Activated CD4-positive, alpha-beta T cell treated with anti-CD3 and anti-CD28 coated beads for 1 hour (primary cell): ENCODE data around the gene C13orf42.
"Not testable (repeated sequence)": the region's sequence is repeated elsewhere in the genome, so short reads cannot be mapped to it uniquely, and the experiment has no call there.

Experiments used
- DNase-seq: peaks from one replicate; pipeline ENCODE4 v3.0.0-alpha.2; 2020

Gene C13orf42

DNA sequence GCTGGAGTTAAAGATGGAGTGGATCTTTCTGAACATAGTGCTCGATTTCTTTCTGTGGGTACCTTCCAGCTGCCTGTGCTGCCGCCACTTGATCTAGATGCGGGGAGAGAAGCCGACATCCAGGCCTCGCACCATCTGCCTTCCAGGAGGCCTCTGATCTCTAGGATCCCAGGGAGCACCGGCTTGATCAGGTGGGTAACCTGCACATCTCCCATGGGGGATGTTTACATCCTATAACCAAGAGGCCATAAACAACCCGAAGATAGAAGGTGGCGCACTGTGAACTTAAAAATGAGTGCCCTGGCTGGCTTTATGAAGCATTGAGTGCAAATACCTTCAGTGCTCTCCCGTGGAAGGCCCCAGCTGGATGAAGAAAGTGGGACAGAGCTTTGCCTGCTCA, at the start of gene C13orf42:
Gene C13orf42, minus strand, starts transcription at position 101 of the 400 bp plus-strand sequence. Its CDS starts 65 bp downstream, at position 36.
- DNase-seq = no peak

DNA sequence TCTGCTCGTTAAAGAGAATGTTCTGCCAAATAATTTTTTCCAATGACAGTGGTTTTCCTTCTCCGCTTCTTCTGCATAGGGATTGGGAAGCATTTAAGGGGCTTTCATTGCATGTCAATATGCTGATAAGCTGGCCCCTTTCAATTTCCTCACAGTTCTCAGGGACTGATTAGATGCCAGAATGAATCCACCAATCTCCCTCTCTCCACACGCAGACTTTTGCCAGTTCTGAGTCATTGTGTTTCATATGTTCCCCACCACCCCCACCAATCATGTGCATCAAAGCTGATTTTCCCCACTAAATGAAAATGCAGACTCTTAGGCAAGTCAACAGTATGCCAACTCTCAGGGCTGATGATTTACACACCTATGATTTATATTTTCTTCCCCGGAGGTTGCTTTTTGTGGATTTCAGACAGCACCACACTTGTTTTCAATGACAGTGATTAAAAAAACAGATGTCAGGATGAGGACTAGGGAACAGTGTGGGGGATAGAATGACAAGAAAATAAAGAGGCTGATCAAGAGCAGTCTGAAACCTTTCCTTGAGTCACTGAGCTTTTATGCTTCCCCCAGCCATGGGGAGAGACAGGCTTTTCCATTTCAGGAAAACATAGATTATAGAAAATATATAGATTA, 47.9 kb upstream of the C13orf42 start:
- DNase-seq = no peak

DNA sequence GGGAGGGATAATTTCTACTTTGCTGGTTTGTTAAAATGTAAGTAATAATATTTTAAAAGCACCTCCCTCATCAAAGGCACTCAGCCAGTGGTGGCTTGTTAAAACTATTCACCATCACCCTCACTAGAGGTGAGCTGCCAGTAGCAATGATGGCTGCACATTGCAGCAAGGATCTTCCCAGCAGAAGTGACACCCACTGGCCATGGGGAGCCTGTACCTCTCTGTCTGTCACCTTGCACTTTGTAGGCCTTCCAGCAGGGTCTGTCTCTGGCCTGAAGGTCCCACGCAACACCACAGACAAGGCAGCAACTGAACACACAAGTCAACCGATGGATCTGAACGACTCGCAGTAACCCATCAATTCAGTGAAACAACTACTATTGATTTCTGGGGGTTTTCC, 47.3 kb upstream of the C13orf42 start:
- no peak for DNase-seq

DNA sequence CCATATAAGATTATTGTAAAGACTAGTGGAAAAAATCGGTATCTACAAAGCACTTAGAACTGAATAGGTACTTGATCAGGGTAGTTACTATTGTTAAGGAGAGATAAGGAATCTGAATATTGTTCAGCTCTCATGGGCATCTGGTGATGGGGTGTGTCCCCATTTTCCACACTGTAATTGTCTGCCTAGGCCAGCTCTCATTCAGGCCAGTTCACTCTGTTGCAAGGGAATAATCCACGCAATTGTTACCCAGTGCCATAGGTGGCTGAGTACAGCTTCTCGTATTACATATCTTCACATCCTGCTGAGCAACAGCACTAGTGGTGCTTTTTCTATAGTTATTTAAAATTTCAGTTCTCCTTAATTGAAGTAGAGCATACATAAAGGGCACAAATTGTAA, 45.6 kb upstream of the C13orf42 start:
- DNase-seq = no peak

DNA sequence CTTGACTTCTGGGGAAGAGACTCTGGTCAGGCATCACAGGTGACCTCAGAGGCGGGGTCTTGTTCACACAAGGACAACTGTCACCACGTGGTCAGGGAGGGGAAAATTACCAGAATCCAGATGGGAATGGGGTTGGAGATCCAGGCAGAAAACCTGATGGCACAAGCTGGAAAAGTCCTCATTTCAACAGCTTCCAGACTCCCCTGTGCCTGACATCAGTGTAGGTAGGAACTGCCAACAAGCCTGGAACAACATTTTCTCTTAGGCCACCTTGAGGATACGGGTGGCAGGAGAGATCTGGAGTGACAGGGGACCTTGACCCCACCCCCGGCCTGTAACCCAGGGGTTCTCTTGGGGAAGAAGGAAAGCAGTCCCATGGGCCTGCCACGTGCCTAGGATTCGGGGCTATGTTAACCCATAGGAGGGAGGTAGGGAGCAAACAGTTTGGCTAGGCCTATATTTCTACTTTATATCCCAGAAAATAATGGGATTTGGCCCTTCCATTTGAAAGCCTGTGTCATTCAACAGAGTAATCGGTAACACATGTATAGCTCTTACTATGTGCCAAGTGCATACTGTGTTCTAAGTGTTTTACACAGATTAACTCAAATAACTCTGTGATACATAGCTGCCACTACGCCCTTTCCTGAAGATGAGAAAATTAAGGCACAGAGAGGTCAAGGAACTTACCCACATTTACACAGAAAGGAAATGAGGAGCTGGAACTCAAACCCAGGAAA, 44.9 kb upstream of the C13orf42 start:
- DNase-seq = no peak

DNA sequence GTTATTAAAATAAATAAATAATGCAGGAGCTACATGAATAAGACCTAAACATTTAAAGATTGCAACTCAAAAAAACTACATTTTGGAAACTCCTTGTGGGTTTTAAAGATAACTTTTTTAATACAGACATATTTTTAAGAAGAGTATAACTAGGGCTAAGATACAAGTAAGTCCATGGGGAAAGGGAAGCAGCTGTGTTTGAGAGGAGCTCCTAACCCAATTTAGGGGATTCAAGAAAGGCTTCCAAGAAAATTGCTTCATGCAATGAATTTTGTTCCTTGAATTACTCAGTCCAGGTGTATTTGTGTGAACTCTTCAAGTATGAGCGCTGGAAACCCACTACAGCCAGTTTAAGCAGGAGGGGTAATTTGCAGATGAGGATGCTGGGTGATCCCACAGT, 44.1 kb upstream of the C13orf42 start:
- DNase-seq = no peak

DNA sequence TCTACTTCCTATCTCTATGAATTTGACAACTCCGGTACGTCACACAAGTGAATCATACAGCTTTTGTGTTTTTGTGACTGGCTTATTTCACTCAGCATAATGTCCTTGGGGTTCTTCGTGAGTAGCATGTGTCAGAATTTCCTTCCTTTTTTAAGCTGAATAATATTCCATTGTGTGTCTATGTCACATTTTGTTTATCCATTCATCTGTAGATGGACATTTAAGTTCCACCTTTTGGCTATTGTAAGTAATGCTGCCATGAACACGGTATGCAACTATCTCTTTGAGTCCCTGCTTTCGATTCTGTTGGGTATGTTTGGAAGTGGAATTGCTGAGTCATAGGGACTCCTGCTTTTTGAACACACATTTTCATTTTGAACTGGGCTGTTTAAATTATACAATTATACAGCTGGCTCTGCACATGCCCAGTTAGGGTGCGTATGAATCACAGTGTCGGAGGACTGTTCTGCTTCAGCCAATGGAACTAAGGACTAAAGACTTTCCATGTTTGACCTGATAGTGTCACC, 43.0 kb upstream of the C13orf42 start:
- DNase-seq = no peak

DNA sequence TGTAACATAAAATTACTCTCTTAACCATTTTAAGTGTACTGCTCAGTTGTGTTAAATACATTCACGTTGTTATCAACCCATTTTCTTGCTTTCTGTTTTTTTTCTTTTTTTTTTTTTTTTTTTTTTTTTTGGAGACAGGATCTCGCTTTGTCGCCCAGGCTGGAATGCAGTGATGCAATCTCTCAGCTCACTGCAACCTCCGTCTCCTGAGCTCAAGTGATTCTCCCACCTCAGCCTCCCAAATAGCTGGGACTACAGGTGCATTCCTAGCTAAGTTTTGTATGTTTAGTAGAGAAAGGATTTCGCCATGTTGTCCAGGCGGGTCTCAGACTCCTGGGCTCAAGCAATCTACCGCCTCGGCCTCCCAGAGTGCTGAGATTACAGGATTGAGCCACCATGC, 42.5 kb upstream of the C13orf42 start:
- DNase-seq = no peak

DNA sequence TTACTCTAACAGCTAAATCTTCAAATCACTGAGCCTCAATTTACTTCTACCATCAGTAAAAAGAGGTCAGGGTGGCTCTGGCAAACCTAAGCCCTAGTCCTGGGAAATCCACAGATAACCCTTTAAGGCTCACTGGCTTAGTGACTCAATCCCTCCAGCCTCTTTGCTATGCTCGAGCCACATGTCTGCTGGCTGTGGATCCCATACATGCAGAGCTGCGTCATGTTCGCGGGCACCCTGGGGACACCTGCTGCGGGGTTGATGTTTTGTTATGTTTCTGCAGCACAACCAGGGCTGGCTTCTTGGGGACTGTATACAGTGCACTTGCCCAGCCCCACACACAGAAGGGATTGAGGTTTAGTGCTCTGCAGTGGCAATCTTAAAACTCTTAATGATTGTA, 41.6 kb upstream of the C13orf42 start:
- DNase-seq = no peak

DNA sequence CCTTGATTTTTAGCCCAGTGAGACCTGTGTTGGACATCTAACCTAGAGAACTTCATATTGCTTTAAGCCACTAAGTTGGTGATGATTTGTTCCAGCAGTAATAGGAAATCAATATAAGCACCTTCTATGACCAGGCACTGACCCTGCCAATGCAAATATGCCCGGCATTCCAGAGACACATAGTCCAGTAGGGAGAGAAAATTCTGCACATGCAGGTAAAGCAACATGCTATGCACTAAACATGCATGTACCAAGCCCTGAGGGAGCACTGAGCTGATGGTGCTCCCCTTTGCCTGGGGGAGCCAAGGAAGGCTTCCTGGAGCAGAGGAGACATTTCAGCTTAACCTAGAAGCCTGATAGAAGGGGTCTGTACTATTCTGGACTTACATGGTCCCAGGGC, 40.4 kb upstream of the C13orf42 start:
- DNase-seq = no peak

DNA sequence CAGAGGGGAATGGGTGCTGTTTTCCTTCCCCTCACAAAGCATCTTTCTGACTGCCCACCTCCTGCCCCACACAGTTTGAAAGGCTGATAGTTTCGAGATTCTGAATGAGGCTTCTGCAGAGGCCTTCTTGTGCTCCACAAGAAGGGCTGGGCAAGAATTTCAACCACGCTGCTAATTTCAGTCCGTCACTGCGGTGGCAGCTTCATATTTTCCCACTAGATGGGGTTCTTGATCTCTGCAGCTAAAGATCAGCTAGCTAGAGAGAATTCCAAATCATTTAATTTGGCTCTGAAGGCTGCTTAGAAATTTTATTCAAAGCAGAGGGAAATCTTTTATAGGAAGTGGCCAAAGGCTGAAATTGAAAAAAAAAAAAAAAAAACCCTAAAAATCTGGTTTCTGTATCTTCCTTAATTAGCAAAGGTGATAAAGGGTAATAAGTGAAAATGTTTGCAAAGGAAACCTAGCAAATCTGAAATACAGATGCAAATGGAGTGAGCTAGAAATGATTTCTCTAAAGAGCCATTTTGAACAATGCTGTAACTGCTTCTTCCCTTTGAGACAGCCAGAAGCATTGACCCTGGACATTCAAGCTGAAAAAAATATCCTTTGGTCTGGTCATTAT, 38.0 kb upstream of the C13orf42 start:
- no peak for DNase-seq

DNA sequence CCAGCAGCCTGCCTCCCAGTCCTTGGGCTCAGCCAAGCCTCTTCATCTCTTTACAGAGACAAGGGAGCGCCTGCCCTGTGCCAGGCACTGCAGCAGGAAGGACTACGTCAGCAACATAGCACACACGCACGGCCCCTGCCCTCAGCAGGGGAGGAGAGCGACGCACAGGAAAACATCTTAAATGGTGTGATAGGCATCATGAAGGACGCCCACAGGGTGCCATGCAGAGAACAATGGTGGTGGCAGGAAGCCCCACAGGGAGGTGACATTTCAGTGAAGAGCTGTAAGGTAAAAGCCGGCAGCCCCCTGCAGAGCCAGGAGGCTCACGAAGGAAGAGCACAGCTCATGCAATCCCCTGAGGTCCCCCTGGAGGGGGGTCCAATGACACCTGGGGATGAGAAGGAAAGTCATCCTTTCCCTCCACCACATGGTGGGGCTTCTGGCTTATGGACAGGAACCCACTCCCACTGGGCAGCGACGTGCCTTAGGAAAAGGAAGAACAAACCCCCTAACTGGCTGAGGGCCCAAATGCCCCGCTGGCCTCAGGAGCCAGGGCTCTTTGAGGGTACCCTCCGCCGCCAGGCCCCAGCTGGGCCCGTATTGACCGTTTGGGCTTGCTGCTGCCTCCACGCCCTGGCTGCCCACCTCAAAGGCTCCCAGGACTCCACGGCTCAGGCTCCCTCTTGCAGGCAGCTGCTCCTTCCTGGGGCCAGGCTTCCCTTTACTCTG, 37.3 kb upstream of the C13orf42 start:
- DNase-seq = no peak

DNA sequence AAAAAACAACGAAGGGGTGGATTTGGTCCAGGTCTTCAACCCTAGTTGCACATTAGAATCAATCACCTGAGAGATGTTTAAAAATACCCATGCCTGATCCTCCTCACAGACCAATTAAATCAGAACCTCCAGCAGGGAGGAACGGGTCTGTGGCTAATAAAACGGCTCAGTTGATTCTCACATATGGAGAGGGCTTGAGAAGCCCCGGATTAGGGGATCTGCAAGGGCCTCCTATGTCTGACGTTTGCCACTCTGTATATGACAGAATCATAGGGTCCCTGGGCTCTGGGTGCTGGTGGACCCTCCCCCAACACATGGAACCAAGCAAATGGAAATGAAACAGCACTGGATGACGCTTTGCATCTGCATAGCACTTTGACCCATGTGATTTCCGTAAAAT, 36.7 kb upstream of the C13orf42 start:
- no peak for DNase-seq

DNA sequence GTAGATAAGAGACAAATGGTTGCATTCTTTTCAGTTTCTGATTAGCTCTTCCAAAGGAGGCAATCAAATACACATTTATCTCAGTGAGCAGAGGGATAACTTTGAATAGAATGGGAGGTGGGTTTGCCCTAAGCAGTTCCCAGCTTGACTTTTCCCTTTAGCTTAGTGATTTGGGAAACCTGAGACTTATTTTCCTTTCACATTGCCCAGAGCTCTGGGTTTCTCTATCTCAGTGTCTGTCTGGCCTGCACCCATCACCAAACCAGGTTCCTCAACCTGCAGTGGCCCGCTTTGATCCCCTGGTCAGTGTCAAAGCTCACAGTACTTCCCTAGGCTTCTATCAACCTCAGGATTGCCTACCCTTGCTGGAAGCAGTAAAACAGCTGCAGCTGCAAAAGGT, 35.6 kb upstream of the C13orf42 start:
- DNase-seq = no peak

DNA sequence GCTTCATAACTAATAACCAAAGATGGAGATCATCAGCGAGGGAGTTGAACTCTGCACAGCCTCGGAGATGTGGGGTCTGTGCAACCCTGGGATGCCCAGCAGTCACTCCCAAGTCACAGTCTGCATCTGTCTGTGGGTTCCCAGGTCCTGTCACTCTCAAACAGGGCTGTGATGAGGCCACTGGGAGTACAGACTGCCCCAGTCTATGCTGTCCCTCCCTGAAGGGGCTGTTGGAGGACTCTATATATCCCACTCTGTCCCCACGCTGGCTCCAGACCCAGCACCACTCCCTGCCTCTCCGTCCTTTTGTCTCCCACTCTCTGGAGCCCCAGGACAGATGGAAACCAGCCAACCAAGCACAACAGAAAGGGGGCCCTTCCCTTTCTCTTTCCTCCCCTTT, 26.2 kb upstream of the C13orf42 start:
- no peak for DNase-seq

DNA sequence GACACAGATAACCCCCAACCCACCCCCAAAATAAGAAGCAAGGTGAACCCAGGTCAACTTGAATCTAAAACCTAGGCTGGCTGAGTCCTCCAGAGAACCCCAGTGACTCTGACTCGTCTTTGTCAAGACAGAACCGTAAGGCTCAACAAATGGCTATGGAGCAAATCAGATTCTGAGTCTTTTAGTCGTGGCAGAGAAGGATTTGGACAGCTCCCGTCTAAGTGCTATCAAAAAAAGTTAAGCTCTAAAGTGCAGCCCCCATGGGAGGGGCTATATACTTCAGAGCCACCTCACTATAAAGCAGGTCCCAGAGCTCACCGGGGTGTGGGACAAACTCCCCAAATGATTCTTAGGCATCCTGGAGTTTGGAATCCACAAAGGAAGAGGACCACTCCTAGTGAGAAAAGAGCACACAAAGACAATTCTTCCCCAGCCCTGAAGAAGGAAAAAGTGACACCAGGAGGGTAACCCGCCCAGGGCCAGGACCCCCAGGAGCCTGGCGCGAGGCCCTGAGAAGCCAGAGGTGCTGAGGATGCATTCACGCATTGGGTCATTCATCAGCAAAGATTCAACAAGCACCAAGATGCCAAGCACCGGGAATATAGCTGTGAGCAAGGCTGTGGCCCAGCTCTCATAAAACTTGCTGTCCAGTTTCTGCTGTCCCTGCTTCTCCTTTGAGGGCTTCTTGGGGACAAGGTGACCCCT, 25.4 kb upstream of the C13orf42 start:
- no peak for DNase-seq

DNA sequence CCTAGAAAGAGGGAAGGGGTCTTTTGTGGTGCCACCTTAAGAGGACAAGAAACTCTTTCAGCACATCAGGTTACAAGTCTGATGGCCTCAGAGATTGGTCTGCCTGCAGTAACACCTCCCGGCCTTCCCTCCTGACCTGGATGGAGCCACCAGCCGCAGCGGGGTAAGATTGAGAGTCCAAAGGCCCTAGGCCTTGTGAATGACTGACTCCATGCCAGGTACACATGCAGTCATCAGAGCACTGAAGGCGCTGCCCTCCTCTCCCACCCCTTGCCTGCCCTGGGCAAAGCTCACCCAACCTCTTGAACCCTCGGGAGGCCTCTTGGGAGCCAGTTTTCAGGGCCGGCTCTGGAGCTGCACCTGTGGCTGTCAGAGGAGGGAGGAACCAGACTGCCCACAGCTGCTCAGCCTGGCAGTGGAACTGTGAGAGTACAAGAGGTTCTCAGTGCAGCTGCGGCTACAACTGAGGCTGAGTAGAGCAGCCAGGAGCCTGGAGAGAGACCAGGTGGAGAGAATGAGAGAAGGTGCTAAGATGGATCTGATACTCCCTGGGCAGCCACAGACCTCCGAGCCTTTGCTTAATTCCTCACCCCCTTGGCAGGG, 23.8 kb upstream of the C13orf42 start:
- no peak for DNase-seq

DNA sequence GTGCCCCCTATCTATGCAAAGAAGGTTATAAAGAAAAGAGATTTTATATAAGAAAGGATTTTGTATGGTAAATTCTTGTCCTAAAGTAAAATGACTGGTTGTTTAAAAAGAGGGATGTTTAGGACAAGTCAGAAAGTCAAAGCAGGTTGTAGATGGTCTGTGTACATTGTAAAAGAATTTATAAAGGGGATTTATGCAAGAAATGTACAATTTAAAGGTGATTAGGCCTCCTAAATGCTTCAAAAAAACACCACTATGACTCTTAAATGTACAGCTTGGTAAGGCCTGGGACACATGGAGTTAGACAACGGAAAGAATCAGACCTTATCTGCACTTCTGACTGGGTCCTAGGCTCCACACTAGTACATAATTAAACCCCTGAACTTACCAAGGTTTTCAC, 19.3 kb upstream of the C13orf42 start:
- no peak for DNase-seq

DNA sequence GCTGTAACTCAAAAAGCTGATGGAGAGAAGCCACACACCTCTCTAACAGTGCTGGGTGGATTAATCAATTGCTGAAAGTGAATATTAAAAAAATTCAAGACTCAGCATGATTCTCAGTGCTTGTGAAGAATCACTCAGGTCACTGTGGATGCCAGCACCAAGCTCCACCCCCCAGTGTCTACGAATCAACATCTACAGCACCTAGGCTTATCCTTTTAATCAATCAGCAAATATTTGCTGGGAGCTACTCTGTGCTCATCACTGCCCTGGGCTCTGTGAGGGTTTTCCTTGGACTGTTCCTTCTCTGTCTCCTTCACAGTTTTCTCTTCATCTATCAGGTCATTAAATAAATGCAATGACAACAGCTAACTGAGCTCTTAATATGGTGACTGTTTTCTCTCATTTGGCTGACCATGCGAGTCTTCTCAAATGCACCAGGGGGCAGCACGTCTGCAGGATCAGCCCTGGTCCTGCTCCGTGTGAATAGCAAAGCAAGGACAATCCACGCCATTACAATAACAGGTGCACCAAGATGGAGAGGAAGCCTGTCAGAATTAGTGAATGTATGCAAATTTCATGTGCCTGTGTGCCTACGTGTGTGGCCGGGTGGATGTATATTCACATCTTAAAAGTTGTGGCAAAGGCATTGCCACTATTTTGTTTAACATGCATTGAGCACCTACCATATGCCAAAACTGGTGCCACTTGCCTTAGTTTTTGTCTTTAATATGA, 14.6 kb upstream of the C13orf42 start:
- DNase-seq = no peak

DNA sequence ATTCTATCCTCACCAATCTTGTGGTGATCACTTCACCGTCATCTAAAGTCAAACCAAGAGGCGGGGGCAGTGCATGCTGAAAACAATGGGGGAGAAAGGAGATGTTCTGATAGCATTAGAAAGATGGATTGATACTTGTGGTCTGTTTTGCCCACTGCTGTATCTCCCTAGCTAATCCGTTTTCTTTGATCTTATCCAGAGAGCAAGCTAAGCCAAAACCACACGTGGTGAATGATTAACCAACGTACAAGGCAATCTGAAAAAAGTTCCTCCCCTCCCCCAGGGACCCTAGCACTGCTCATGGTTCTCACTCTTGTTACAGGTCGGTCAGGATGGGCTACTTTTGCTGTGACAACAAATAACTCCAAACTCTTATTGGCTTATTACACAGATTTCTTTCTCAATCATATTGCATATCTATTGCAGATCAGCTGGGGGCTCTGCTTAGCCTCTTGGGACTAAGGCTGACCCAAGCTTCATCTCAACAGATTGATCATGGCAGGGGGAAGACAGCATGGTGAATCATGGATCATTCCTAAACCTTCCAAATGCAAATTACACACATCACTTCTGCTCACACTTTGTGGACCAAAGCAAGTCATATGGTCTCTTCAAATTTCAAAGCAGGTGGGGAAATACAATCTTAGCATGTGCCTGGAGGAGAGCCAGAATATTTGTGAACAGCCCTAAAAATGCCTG, 11.9 kb upstream of the C13orf42 start:
- DNase-seq = no peak

DNA sequence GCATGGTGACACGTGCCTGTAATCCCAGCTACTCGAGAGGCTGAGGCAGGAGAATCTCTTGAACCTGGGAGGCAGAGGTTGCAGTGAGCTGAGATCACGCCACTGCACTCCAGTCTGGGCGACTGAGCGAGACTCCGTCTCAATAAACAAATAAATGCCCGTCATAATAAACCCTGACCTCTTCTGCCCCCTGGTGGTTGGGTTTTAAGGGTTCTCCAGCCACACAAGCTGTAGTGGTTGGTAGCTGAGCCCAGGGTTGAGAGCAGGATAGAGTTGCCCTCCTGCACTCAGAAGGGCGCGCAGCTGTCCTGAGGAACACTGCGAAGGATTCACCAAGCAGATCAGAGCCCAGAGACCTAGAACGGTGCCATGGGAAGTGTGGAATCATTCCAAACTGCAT, 9.8 kb upstream of the C13orf42 start:
- DNase-seq = not testable (repeated sequence)
